HCT116 (cell line): ENCODE results near the gene ETHE1. TPM values are rescaled to one million over a fixed set of nuclear protein-coding genes. Genes with fewer than 3 reads are reported as not detected.
"Not testable (repeated sequence)": the region's sequence is repeated elsewhere in the genome, so short reads cannot be mapped to it uniquely, and the experiment has no call there.

Experiments
- ATAC-seq: fragments of 200-7000 bp; cut with Tn5 transposase; 2 replicates; pipeline ENCODE4 v1.9.1; 2020; ENCODE audit warnings: mild to moderate bottlenecking, moderate library complexity
- BruUV-seq: library from RNA; stranded (reverse); fragments of 400-500 nt; replicated peaks from 2 replicates; lab custom pipeline; 2021; lab: Mats Ljungman, UMichigan
- CTCF ChIA-PET: fragments of 300-600 bp; sonication (Branson Sonifier 250); formaldehyde crosslinking; loops from one replicate; lab custom pipeline; 2021; ENCODE audit warnings: antibody characterized with exemption; lab: Charles Lee
- POLR2A ChIA-PET: fragments of 300-600, 350-600 bp; sonication (Branson Sonifier 250); formaldehyde crosslinking; loops from one replicate; lab custom pipeline; 2021; ENCODE audit warnings: antibody characterized with exemption; lab: Charles Lee
- RAD21 ChIA-PET, 2 experiments: fragments of 300-600 bp; sonication (Branson Sonifier 250); formaldehyde crosslinking; loops; one replicate each; lab custom pipeline; 2023; ENCODE audit warnings: low total read pairs in 2 of 2; ENCODE audit not compliant: uncharacterized antibody in 2 of 2, unreplicated experiment in 2 of 2, low non-redundant PET in 1 of 2; lab: Charles Lee
- DNase-seq: peaks from one replicate; pipeline ENCODE4 v3.0.0-alpha.2; 2010; ENCODE audit warnings: low read depth, low spot score
- H2AFZ ChIP-seq: fragments of 200-600 bp; shearing (Covaris generic), sonication (generic); 2 replicates; pipeline ENCODE4 v1.6.1; 2017; ENCODE audit warnings: low read depth, mixed run types, mixed read lengths, antibody characterized with exemption, low read length; ENCODE audit not compliant: poor library complexity, severe bottlenecking
- H3K27ac ChIP-seq: 2 replicates; pipeline ENCODE4 v1.5.1; 2012; ENCODE audit warnings: low read depth, low read length
- H3K27me3 ChIP-seq: fragments of 200-600 bp; sonication (generic); 2 replicates; pipeline ENCODE4 v1.6.1; 2016; ENCODE audit warnings: mixed run types, low read length, mixed read lengths; ENCODE audit not compliant: insufficient read depth
- H3K36me3 ChIP-seq, 2 experiments: fragments of 200-500 bp in 1 of 2; fragments of 200-600 bp in 1 of 2; sonication (Bioruptor generic) in 1 of 2; sonication (generic) in 1 of 2; 2 replicates each; pipeline versions ENCODE4 v1.5.1 to v1.6.1; 2014 to 2016; ENCODE audit warnings: low read length in 2 of 2, inconsistent platforms in 1 of 2, mixed read lengths in 1 of 2, mixed run types in 1 of 2; ENCODE audit not compliant: insufficient read depth in 2 of 2, control insufficient read depth in 1 of 2
- H3K4me1 ChIP-seq, 2 experiments: fragments of 200-600 bp in 1 of 2; sonication (generic) in 1 of 2; 2 replicates each; pipeline versions ENCODE4 v1.5.1 to v1.6.1; 2012 to 2017; ENCODE audit warnings: low read length in 2 of 2, inconsistent platforms in 1 of 2, mild to moderate bottlenecking in 1 of 2, mixed read lengths in 1 of 2, mixed run types in 1 of 2, moderate library complexity in 1 of 2; ENCODE audit not compliant: insufficient read depth in 2 of 2, control insufficient read depth in 1 of 2
- H3K4me2 ChIP-seq: fragments of 200-600 bp; sonication (generic); 2 replicates; pipeline ENCODE4 v1.6.1; 2017; ENCODE audit warnings: mixed run types, low read length, mixed read lengths
- H3K4me3 ChIP-seq, 2 experiments: fragments of 200-600 bp in 1 of 2; sonication (generic) in 1 of 2; replicated peaks in 1 of 2; 2 replicates each; pipeline ENCODE4 v1.5.1; 2011 to 2016; ENCODE audit warnings: low read length in 2 of 2, control low read depth in 1 of 2, low read depth in 1 of 2, mild to moderate bottlenecking in 1 of 2, mixed read lengths in 1 of 2, mixed run types in 1 of 2
- H3K79me2 ChIP-seq: fragments of 200-600 bp; sonication (generic); 2 replicates; pipeline ENCODE4 v1.6.1; 2017; ENCODE audit warnings: mild to moderate bottlenecking, mixed run types, low read length, moderate library complexity, mixed read lengths; ENCODE audit not compliant: insufficient read depth
- H3K9ac ChIP-seq: fragments of 200-600 bp; sonication (generic); 2 replicates; pipeline ENCODE4 v1.6.1; 2016; ENCODE audit warnings: low read length, mixed read lengths
- H3K9me2 ChIP-seq: fragments of 200-600 bp; sonication (generic), shearing (Covaris generic); 2 replicates; pipeline ENCODE4 v1.6.1; 2017; ENCODE audit warnings: mixed run types, mild to moderate bottlenecking, moderate library complexity; ENCODE audit not compliant: insufficient read depth
- H3K9me3 ChIP-seq, 2 experiments: fragments of 200-500 bp in 1 of 2; fragments of 200-600 bp in 1 of 2; sonication (Bioruptor generic) in 1 of 2; sonication (generic) in 1 of 2; 2 replicates each; pipeline ENCODE4 v1.6.1; 2014 to 2017; ENCODE audit warnings: low read length in 2 of 2, mixed read lengths in 2 of 2, inconsistent platforms in 1 of 2, low read depth in 1 of 2, mild to moderate bottlenecking in 1 of 2, mixed run types in 1 of 2, moderate library complexity in 1 of 2; ENCODE audit not compliant: control insufficient read depth in 1 of 2, insufficient read depth in 1 of 2
- H4K20me1 ChIP-seq: fragments of 200-600 bp; sonication (generic), shearing (Covaris generic); 2 replicates; pipeline ENCODE4 v1.6.1; 2017; ENCODE audit warnings: mixed run types, mild to moderate bottlenecking, moderate library complexity; ENCODE audit not compliant: insufficient read depth
- CBX3 ChIP-seq: IDR thresholded peaks from 2 replicates; pipeline ENCODE4 v1.6.1; 2012; ENCODE audit warnings: low read depth
- ELF1 ChIP-seq: IDR thresholded peaks from 2 replicates; pipeline ENCODE4 v1.6.1; 2012; ENCODE audit warnings: low read depth, borderline replicate concordance
- EZH2 ChIP-seq: fragments of 200-600 bp; sonication (generic); IDR thresholded peaks from 2 replicates; pipeline ENCODE4 v1.6.1; 2017; ENCODE audit warnings: antibody characterized with exemption, mixed run types
- FOSL1 ChIP-seq: IDR thresholded peaks from 2 replicates; pipeline ENCODE4 v1.6.1; 2012; ENCODE audit warnings: low read depth
- JUND ChIP-seq: IDR thresholded peaks from 2 replicates; pipeline ENCODE4 v1.6.1; 2012
- POLR2AphosphoS5 ChIP-seq: IDR thresholded peaks from 2 replicates; pipeline ENCODE4 v1.6.1; 2011; ENCODE audit warnings: mild to moderate bottlenecking, low read depth, low read length, moderate library complexity
- SIN3A ChIP-seq: IDR thresholded peaks from 2 replicates; pipeline ENCODE4 v1.6.1; 2012; ENCODE audit warnings: low read depth
- SP1 ChIP-seq: IDR thresholded peaks from 2 replicates; pipeline ENCODE4 v1.6.1; 2012; ENCODE audit warnings: low read depth
- YY1 ChIP-seq: IDR thresholded peaks from 2 replicates; pipeline ENCODE4 v1.6.1; 2011; ENCODE audit warnings: low read length, low read depth, moderate library complexity, mild to moderate bottlenecking; ENCODE audit not compliant: insufficient replicate concordance; ENCODE audit errors: extremely low read depth
- ZNF274 ChIP-seq: fragments of 200-500 bp; sonication (Bioruptor generic); IDR thresholded peaks from 2 replicates; pipeline ENCODE4 v1.6.1; 2014; ENCODE audit warnings: mild to moderate bottlenecking, low read depth, low read length, inconsistent platforms
- intact Hi-C: fragments of 100-400 bp; cut with micrococcal nuclease; formaldehyde crosslinking; loops from 2 replicates; pipeline ENCODE4 v1.10.0; 2022
- total RNA-seq: library from RNA; stranded (reverse); gene quantifications from one replicate; pipeline ENCODE4 v1.2.1, GENCODE V29; 2021; ENCODE audit not compliant: unreplicated experiment

Gene ETHE1
- total RNA-seq, 1 experiment from 2014 or later = 64.3 TPM

DNA sequence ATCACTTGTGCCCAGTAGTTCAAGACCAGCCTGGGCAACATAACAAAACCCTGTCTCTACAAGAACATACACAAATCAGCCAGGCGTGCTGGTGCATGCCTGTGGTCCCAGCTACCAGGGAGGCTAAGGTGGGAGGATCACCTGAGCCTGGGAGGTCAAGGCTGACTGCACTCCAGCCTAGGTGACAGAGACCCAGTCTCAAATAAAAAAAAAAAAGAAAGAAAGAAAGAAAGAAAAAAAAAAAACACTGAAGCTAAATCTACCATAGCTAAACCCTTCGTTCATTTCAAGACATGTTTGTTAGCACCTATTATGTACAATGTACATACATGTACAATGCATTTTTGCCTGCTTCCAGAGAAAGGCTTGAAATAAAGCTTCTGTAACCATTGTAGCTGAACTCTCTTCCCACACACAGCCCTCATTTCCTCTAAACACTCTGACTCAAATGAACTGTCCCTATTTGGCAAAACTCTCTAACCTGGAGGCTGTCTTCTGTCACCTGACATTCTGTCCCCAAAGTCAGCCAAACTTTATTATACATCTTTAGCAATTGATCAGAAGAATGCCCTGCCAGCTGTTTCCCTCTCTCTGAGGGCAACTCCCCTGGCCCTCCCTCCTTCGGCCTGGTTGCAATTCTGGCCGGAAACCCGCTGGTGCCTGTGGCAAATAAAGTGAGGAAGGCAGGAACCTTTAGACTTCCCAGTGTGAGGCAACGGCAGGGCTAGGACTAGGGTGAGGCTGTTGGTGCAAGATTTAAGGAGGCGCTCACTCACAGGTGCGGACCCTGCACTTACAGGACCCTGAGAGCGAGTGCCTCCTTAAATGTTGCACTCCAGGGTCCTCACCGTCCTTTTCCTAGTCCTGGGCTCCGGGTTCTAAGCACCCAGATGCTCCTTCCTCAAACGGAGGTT lies 1.8 kb downstream of the ETHE1 start (continued):
- TF ChIP-seq JUND (no peak), SIN3A (peak; percentile 58; the same call in 1 of the 2 replicates), FOSL1 (no peak), POLR2AphosphoS5 (peak; percentile 59), YY1 (no peak)

DNA sequence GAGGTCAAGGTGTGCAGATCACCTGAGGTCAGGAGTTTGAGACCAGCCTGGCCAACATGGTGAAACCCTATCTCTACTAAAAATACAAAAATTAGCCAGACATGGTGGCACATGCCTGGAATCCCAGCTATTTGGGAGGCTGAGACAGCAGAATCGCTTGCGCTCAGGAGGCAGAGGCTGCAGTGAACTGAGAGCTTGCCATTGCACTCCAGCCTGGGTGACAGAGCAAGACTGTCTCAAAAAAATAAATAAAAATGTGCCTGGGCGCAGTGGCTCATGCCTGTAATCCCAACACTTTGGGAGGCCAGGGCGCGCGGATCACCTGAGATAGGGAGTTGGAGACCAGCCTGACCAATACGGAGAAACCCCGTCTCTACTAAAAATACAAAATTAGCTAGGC lies 3.3 kb downstream of the ETHE1 start:
- H3K27me3 ChIP-seq, H2AFZ ChIP-seq, H4K20me1 ChIP-seq, H3K36me3 ChIP-seq, H3K9me2 ChIP-seq, ATAC-seq, intact Hi-C loops, H3K9me3 ChIP-seq, POLR2A ChIA-PET, BruUV-seq, DNase-seq: not testable (repeated sequence)
- ChIA-PET RAD21 (interaction anchor here in 1 of 2 experiments (1.5 kb wide), 1 partner anchor 76 kb away, joined by 5 read pairs; no protein-coding TSS in a partner anchor), CTCF (interaction anchor here (2.3 kb wide), 1 partner anchor 77 kb away, joined by 11 read pairs; no protein-coding TSS in a partner anchor)
- H3K4me2 ChIP-seq = peak overlapping the region; percentile 61
- peak overlapping the region; percentile 36; the same call in 1 of the 2 replicates for H3K9ac ChIP-seq
- H3K4me3 ChIP-seq = peak overlapping the region in 1 of 2 experiments; percentile 31; a peak in 1 of 4 replicates
- H3K4me1 ChIP-seq = peaks cover 27 to 55% of the 10 kb centered on the region in 2 experiments
- peaks cover 49% of the 10 kb centered on the region for H3K79me2 ChIP-seq
- H3K27ac ChIP-seq = peak overlapping the region; percentile 22; the same call in 1 of the 2 replicates

DNA sequence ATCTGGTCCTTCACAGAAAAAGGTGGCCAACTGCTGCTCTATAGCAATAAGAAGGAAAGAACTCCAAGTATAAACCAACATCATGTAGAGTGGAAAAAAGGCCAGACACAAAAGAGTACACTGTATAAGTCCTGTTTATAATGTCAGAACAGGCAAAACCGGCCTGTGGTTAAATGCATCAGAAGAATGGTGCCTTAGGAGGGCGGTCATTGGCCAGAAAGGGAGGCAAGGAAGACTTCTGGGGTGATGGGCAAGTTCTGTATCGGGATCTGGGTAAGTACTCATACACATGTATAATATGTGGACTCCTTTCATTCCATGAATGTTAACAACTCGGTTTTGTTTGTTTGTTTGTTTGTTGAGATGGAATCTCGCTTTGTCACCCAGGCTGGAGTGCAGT lies 4.1 kb downstream of the ETHE1 start:
- peak overlapping the region; percentile 61 for H3K4me2 ChIP-seq
- ATAC-seq (no peak), DNase-seq (no peak)
- no peaks in the 10 kb centered on the region for H3K9me2 ChIP-seq
- no peak for TF ChIP-seq ZNF274
- no peak for TF ChIP-seq ELF1
- no peak for TF ChIP-seq EZH2
- no peak for TF ChIP-seq CBX3
- TF ChIP-seq SP1 = no peak
- H4K20me1 ChIP-seq = no peaks in the 10 kb centered on the region
- H3K9ac ChIP-seq = no peak overlapping the region
- H3K27me3 ChIP-seq = no peaks in the 10 kb centered on the region
- POLR2A ChIA-PET = no interaction called here
- H3K9me3 ChIP-seq = no peaks in the 10 kb centered on the region
- H3K36me3 ChIP-seq = no peaks in the 10 kb centered on the region; a peak in 1 of 4 replicates
- RAD21 ChIA-PET = no interaction called here
- H3K4me3 ChIP-seq = no peak overlapping the region
- H3K79me2 ChIP-seq = peaks cover 53% of the 10 kb centered on the region
- H3K27ac ChIP-seq = peak overlapping the region; percentile 22; the same call in 1 of the 2 replicates
- intact Hi-C loops = no loop called here
- no TSS peak for BruUV-seq
- H3K4me1 ChIP-seq = peaks cover 27 to 53% of the 10 kb centered on the region in 2 experiments
- no peak overlapping the region for H2AFZ ChIP-seq
- CTCF ChIA-PET = interaction anchor here (6.3 kb wide), 1 partner anchor 76 kb away, joined by 225 read pairs; no protein-coding TSS in a partner anchor
